Frontal cortex (tissue), 4 donors: ENCODE measurements around the gene FHIT. TPM values are rescaled to one million over a fixed set of nuclear protein-coding genes. Genes with fewer than 3 reads are reported as not detected.

ENCODE experiments used
- DNase-seq, 2 donors: peaks; one replicate each; pipeline ENCODE4 v3.0.0; 2012; ENCODE audit warnings: low spot score in 2 of 2
- FAIRE-seq: peaks from 2 replicates; lab custom pipeline; 2012; peaks lifted over from hg19 to GRCh38; lab: Jason Lieb, UNC
- total RNA-seq: library from RNA; depleted of rRNA; stranded (reverse); fragments of >200 nt; gene quantifications from one replicate; pipeline ENCODE4 v1.2.3, GENCODE V29; 2014
- donor health status: control.
- donor health status: control.
- donor health status: control.

Gene FHIT
- total RNA-seq, 1 donor from 2014 or later: 1.6 TPM

DNA sequence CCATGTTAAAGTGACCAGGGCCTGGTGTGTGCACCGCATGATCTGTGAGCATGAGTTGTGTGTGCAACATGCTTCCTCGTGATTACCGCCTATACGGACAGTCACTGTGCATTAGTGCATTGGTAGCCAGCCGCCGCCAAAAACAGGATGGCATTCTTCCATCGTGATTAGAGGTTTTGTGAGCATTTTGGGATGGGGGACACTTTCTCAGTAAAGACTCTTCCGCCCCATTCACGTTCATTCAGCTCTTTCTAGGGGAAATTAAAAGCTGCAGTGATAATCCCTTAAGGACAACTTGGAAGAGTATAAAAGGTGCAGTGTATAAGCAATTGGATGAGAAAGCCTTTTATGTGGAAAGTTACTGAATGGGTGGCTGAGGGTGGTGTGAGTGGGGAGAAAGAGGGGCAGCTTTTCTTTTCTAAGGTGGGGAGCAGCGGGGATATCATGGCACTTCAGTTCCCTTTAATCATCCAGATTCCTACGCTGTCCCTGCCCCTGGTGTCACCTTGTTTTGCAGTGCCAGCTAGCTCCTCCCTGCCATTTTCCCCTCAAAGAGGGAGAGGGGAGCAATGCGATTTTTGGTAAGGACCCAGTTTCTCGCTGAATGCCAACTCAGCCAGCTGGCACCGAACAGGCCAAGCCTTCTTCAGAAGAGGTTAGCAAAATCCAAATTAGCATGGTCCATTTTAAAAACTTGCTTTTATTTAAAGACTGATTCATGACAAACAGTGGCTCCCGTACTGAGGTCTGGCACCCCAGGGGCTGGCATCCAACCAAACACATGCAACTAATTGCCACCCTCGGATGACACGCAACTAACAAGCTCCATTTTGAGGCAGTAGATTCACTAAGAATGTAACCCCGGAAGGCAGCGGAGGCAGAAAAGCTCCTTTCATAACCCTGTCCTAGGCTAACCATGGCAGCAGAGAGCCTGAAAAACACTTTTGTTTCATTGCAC, 447.8 kb downstream of the FHIT start:
- FAIRE-seq (no peak), DNase-seq (no peak)

GRCh38 chr3:60801307-60801706, 449.9 kb downstream of the FHIT start:
- DNase-seq (no peak), FAIRE-seq (no peak)

- FAIRE-seq (no peak), DNase-seq (no peak)
Observed at GRCh38 chr3:60798456-60798855, 452.8 kb downstream of the FHIT start.

DNA sequence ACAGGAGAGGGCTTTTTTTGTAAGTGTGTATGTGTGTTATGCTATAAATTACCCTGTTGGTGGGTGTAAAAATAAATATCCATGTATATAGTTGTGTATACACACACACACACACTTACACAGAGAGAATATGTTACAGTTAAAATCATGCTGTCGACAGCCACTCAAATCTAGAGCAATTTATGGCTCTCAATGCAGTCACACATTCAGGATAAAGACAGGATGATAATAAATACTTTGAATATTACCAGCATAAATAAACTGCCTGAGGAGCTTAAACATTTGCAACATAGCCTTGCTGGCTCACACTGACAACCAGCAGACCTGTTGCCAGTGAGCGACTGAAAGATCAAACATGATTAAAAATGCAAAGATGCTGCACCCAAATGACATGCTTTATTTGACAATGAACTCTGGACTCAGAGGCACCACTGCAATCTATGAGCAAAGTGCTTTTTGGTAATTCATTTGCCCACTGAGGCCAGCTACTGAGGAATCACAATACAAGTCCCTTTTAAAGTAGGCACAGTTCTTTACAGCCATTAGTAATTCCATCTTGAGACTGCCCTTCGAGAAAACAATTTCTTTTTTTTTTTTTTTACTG, 458.9 kb downstream of the FHIT start:
- FAIRE-seq (no peak), DNase-seq (no peak)

DNA sequence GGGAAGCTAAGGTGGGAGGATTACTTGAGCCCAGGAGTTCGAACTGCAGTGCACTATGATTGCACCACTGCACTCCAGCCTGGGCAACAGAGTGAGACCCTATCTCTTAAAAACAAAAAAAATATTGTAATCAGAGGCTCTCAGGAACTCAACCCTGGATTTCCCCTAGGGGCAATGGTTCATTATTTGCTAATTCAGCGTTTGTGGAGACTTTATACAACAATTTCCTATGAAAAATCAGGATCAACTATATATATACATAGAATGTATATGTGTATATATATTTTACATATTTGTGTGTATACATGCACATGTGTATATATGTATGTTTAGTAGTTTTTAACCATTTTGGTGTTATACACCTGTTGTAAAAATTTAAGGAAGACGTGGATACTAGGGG, 463.1 kb downstream of the FHIT start:
- no peak for DNase-seq

GRCh38 chr3:60781935-60782334, 469.3 kb downstream of the FHIT start:
- FAIRE-seq (no peak), DNase-seq (no peak)

More for the DNA sequence above, 463.1 kb downstream of the FHIT start:
- FAIRE-seq: no peak

GRCh38 chr3:60779637-60780036, 471.6 kb downstream of the FHIT start:
- no peak for FAIRE-seq

DNA sequence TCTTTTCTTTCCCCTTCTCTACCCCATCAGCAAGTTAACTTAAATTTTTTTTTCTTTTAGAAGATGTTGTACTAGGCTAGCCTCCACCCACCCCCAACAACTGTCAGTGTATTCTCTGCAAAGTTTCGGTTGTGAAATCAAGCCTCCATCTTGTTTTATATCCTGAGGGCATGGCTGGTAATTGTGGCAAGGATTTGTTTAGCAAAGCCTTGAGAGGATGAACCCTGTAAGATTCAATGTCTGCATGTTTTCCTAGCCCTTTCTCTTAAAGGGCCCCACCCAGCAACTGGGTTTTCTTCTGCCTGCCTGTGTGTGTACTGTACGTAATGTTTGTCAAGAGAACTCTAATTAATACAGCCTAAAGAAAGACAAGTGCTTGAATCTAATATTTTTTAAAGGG, 475.3 kb downstream of the FHIT start:
- no peak for FAIRE-seq

More at GRCh38 chr3:60779637-60780036, 471.6 kb downstream of the FHIT start:
- DNase-seq: no peak

DNA sequence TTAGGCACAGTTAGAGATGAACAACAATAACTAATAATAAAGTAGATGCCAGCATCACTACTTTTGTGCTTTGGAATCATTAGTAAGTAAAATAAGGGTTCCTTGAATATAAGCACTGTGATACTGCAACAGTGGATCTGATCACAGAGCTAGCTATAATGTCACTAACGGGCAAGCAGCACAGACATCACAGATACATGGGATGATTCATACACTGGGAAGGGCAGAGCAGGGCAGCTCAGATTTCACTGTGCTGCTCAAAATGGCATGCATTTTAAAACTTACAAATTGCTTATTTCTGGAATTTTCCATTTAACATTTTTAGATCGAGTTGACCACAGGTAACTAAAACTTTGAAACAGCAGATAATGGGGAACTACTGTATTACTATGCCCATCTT, 476.6 kb downstream of the FHIT start:
- no peak for DNase-seq
- no peak for FAIRE-seq

More for the DNA sequence above, 475.3 kb downstream of the FHIT start:
- DNase-seq: no peak

DNA sequence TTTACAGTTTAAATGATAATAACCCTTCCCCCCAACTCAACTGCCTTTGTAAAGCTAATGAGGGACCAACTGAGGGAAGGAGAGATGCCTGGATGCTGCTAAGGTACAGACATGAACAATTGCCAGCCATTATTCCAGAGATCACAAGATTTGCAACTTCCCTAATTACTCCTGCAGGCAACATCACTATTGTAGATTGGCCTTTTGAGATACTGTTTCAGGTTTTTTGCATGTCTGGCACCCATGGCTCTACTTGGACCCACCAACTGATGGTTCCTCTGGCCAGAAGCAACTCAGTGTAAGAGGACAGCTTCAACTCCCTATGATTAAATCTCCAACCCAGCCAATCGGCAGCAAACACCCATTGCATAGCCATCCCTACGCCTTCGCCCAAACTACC, 478.7 kb downstream of the FHIT start:
- no peak for FAIRE-seq
- no peak for DNase-seq

DNA sequence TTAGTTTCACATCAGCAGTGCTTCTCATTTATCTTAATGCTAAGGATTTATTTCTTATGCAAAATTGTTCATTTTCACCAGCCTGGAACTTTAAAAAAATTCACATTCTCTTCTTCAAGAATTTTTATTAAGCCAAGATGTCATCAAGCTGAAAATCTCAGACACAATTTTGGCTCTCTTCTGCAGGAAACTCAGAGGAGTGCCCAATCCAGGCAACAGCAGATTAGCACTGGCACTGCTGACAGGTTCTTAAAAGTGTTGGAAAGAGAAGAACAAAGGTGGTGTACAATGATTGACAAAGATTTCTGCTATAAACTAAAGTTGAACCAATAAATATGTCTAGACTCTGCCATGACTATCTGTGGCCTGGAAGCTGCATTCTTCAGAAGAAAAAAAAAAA, 479.5 kb downstream of the FHIT start:
- no peak for DNase-seq
- no peak for FAIRE-seq

DNA sequence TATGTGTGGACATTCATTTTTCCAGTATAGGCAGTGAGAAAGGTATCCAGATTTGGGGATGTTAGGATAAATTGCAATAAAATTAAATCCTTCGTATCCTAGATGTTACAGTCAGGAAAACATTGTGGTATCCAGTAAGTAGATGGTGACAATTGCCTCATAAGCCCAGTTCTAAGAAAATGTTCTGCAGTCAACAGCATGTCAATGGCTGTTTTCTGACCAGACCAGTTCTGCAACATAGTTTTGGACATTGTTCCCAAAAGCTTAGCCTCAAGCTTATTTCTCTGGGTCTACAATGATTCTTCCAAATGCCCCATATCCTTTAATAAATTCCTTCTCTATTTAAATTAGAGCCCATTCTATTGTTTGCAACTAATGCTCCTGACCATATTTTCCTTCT, 480.7 kb downstream of the FHIT start:
- FAIRE-seq (no peak), DNase-seq (no peak)

- DNase-seq (no peak), FAIRE-seq (no peak)
Observed at GRCh38 chr3:60767536-60767935, 483.7 kb downstream of the FHIT start.

GRCh38 chr3:60765776-60766175, 485.5 kb downstream of the FHIT start:
- DNase-seq: no peak
- FAIRE-seq: no peak

DNA sequence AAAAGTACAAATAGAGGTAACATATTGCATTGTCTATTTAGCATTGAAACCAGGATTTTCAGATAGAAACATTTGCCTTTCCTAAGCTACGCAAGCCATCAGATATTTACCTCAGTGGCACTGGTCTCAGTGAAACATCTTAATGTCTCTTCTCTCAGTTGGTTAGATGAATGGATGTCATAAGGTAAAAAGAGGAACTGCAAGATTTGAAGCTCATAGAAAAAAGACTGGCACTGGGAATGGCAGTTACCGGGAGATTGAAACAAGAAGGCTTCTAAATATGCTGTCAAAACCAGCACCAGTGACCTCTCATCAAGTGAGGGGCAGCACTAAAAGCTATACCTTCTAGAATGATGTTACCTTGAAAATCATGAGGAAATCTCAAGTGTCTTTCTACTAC, 486.4 kb downstream of the FHIT start:
- FAIRE-seq (no peak), DNase-seq (no peak)

DNA sequence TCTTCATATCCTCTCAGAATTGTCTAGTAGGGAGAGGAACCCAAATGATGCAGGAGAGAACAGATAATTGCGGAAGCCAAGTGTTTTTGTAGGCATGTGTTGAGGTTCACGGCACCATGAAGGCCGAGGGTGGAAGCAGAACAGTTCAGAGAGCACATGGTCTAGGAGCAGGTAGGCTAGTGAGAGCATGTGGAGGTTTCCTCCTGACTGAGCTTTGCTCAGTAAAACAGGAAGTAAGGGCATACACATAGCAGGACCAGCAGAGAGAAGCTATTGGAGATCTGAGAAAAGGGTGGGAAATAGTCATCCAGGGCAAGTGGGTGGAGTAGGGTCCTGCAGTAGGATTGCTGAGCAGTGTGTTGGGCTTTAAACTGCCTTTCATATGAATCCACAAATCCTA, 491.1 kb downstream of the FHIT start:
- no peak for DNase-seq
- FAIRE-seq: no peak

DNA sequence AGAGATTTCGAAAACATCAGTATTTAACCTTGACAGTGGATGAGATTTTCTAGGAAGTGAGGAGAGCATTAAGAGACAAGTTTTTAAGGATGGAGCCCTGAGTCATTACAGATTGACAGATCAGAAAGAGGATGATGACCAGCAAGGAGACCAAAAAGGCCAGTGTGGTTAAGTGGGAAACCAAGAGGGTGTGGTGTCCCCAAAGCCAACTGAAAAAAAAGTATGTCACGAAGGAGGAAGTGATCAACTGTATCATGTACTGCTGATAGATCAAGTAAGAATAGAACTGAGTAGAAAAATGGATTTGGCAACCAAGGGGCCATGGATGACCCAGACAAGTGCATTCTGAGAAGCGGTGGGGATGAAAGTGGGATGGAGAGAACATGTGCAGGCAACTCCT, 491.8 kb downstream of the FHIT start:
- FAIRE-seq (no peak), DNase-seq (no peak)

DNA sequence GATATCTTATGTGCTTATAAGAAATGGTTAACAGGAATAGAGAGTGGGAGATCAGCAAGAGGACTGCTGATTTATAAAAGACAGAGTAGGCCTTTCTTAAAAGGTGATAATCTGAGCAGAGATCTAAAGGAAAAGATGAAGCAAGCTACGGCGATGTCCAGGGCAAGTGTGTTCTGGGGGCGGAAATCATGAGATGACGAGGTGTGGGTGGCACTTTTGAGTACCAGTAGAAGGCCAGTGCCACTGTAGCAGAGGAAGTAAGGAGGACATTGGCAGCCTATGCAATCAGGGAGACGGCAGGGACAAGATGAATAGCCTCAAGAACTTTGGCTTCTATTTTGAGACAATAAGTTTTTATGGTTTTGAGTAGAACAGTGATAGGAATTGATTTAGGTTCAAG, 492.4 kb downstream of the FHIT start:
- no peak for FAIRE-seq
- DNase-seq: no peak

DNA sequence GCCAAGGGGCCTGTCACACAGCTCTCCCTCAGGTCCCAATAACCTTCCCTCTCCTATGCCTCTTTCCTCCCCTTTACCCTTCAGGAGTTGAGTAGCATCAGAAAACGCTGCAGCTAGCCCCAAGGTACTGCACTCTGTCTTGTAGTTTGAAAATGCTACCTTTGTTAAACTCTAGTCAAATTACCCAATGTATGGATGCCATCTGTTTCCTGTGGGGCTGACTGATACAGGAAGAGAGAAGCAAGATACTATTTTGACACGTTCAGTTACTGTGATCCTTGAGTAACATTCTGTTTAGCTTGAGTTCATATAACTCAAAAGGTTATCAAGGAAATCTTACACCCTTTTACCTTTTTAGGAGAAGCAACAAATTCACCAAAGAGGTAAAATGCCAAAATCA, 493.1 kb downstream of the FHIT start:
- no peak for FAIRE-seq

GRCh38 chr3:60757724-60758123, 493.5 kb downstream of the FHIT start:
- DNase-seq: no peak
- FAIRE-seq: no peak

More for the DNA sequence above, 493.1 kb downstream of the FHIT start:
- no peak for DNase-seq
